HG02973 (cell line): ENCODE results near the gene OSBPL5.

ENCODE experiments used
- ATAC-seq: cut with Tn5 transposase; IDR thresholded peaks from one replicate; pipeline ENCODE4 v1.9.1; 2021; ENCODE audit warnings: moderate library complexity; ENCODE audit not compliant: unreplicated experiment

OSBPL5 gene

DNA sequence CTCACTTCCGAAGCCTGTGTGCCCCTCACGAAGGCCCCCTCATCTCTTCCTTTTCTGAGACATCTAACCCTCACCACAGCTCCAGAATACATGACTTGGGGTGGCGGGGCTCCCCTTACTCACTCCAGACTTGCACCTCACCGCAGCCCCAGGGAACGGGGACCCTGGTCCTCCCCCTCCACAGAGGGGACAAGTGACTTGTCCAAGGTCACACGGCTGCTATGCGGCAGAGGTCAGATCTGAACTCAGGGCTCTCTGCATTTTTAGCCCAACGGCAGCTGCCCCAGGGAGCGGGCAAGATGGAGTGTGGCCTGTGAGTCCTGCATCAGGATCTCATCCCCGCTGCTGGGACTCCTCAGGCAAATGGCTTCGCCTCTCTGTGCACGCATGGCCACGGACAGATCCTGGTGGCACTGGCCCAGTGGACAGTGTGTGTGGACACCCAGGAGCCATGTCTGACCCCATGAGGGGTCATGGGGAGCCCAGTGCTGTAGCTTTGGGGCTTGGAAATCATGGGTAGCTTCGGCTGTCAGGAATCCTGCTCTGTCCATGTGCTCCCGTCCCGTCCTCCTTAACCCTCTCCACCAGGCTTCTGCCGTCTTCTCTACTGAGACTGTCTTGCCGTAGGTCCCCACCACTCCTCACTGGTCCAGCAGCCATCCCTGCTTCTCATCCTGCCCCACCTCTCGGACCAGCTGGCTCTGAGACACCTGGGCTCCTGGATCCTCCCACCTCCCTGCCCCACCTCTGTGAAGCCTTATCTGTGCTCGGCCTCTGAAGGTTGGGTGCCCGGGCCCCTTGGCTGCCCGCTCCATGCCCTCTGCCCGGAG, 59.9 kb downstream of the OSBPL5 start:
- ATAC-seq: no peak

- ATAC-seq: no peak
These were observed 60.9 kb downstream of the OSBPL5 start for GRCh38 chr11:3104051-3104714.

DNA sequence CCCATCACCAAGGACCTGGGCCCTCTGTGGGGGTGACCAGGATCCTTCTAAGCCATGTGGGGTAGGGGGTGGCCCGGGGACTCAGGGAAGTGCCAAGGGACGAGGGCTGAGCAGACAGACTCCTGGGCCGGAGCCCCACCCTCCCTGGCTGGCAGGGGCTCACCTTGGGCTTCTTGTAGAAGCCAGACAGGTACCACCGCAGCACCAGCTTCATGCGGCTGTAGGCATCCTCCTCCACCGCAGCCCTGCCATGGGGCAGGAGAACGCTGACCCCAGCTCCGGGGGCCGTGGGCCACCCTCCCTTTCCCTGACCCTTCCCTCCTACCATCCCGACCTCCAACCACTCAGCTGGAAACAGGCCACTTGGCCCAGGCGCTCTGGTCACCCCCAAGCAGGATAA, 62.0 kb downstream of the OSBPL5 start:
- no peak for ATAC-seq

GRCh38 chr11:3102641-3102921, 62.5 kb downstream of the OSBPL5 start:
- no peak for ATAC-seq

DNA sequence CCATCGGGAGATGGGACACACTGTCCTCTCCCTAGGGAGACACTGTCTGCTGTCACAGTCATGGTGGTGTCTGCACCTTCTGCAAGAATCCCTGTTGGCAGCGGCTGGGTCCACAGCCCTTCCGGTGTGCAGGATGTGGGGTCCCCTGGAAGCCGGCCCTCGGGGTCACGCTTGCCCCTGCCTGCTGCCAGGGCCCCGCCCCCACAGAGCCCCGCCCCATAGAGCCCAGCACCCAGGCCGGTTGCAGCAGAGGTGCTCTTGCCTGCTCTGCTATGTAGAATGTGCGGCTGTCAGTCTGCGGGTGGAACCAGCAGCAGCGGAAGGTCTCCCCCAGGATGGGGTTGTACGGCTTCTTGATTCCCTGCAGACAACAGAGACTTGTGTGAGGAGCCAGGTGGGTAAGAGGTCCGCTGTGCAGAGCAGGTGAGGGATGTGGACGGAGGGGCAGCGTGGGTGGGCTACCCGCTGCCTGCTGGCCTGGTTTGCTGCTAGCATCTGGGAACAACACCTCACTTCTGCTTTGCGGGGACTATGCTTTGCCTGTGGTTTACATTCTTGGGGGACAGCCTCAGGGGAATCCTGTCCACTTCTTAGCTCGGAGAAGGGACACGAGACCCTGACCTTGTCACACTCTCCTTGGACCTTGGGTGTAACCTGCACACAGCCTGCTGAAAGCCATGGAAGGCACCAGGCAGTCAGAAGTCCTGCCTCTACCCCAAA, 63.0 kb downstream of the OSBPL5 start:
- ATAC-seq: no peak

GRCh38 chr11:3099178-3099577, 65.9 kb downstream of the OSBPL5 start:
- no peak for ATAC-seq

DNA sequence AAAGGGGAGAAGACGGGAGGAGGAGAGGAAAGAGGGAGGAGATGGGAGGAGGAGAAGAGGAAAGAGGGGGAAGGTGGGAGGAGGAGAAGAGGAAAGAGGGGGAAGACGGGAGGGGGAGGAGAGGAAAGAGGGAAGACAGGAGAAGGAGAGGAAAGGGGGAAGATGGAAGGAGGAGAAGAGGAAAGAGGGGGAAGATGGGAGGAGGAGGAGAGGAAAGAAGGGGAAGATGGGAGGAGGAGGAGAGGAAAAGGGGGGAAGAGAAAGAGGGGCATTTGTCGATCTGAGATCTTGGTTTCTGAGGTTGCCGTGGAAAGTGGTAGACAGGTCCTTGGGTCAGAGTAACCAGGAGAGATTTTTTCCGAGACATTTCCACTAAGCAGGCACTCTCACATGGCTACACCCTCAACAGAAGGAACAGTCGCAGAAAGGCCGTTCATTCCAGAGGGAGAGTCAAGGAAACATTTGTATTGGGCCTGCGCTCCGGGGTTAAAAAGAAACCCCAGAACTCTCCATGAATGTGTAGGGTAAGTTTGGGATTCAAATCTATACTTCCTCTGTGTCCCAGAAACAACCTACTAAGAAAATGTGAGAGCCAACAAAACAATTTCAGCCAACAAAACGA, 68.1 kb downstream of the OSBPL5 start:
- no peak for ATAC-seq

GRCh38 chr11:3095712-3096361, 69.3 kb downstream of the OSBPL5 start:
- no peak for ATAC-seq

- no peak for ATAC-seq
These were observed 70.8 kb downstream of the OSBPL5 start for GRCh38 chr11:3094223-3094824.

DNA sequence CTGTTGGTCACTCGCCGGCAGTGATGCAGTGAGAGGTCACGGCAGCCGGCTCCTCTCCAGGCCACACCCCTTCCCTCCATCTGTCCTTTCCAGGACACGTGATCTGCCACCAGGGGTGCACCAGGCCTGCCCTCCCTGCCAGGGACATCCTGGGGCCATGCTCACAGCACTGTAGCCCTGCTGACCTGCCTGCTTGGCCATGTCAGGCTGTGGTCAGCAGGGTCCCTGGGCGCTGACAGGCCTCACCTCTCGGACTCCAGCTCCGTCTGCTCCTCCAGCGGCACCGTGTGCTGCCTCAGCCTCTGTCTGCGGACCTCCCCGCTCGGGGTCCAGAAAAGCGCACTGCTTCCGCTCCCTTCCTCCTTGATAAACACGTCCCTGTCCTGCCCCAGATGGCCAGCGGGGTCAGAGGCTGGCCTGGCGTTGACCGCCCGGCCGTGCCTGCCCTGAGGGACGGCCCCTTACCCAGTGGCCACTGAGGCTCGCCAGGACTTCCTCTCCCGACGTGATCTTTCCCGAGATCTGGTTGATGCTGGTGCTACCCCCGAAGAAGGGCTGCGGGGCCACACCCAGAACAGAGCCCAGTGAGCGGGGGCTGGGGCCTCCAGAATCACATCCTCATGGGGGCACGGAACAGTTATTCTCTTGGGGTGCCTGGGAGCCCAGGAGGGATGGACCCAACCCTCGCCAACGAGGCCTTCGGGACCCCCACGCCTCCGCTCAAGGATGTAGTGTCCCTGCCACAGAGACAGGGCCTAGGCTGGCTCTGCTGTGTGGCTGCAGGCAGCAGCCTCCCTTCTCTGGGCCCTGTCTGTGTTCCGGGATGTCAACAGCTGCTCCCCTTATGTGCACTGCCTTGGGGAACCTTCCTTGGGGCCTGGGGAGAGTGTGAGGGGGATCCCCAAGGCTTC, 71.6 kb downstream of the OSBPL5 start:
- no peak for ATAC-seq

- ATAC-seq: no peak
These were observed 72.4 kb downstream of the OSBPL5 start for GRCh38 chr11:3092603-3093141.

DNA sequence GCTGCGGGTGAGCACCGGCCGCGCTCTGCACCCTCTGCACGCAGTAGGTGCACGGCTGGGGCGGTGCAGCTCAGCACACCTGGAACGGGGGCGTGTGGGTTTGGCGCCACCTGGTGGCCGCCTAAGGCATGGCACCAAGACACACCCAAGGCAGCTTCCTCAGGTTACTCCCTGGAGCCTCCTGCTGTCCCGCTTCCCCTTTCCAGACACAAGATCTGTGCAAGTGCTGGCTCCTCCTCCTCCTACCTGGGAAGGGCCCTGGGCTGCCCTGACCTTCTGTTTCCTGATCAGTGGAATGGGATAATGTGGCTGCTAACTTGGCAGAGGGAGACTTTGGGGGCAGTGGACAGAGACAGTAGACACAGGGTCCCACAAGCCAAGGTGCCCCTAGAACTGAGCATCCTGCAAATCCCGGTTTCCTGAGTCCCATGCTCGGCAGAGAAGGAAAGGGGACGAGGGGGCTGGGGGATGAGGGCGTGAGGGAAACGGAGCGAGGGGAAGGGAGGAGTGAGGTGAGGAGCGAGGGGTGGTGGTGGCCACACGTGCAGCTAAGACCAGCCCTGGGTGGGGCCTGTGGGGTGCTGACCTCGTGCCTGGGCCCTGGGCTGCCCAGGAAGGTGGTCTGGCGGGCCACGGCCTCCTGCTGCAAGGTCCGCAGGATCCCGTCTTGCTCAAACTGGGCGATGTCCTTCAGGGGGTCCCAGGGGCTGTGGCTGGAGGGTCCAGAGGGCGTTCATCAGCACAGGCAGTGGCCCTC, 73.1 kb downstream of the OSBPL5 start:
- ATAC-seq: peak; percentile 77

GRCh38 chr11:3091081-3091845, 73.8 kb downstream of the OSBPL5 start:
- ATAC-seq: no peak

- ATAC-seq: no peak
These were observed 74.8 kb downstream of the OSBPL5 start for GRCh38 chr11:3090096-3090901.

GRCh38 chr11:3089236-3090061, 75.7 kb downstream of the OSBPL5 start:
- no peak for ATAC-seq

DNA sequence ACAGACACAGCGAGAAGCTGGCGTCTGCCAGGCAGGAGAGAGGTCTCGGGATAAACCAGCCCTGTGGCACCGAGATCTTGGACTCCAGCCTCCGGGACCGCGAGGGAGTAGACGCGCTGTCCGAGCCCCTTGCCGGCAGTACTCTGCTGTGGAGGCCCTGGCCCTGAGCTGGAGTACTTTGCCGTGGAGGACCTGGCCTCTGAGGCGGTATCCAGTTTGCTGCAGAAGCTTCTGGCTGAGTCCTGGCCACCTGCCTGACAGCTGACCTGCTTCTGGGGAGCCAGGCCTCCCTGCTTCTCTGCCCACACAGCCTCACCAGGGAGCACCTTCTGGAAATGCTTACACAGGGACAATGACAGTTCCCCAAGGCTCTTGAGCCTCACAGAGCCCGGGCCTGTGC, 76.3 kb downstream of the OSBPL5 start:
- no peak for ATAC-seq
